K562 (cell line): Measurements from ENCODE around the gene ZNF354B. TPM values are rescaled to one million over a fixed set of nuclear protein-coding genes. Genes with fewer than 3 reads are reported as not detected.

ENCODE experiments used
- KLF16 ChIP-seq: IDR thresholded peaks from 2 replicates; pipeline ENCODE4 v1.6.1; 2016; ENCODE audit warnings: antibody characterized with exemption
- MGA ChIP-seq: fragments of 450-650 bp; IDR thresholded peaks from 2 replicates; pipeline ENCODE4 v1.6.1; 2016; ENCODE audit warnings: mild to moderate bottlenecking, moderate library complexity
- NFIC ChIP-seq: fragments of 450-650 bp; IDR thresholded peaks from 2 replicates; pipeline ENCODE4 v1.6.1; 2017; ENCODE audit warnings: mild to moderate bottlenecking, inconsistent platforms
- NONO ChIP-seq, 2 experiments: fragments of 200-400 bp in 1 of 2; fragments of 450-650 bp in 1 of 2; formaldehyde crosslinking in 1 of 2; IDR thresholded peaks; 2 replicates each; pipeline ENCODE4 v1.6.1; 2017; ENCODE audit warnings: low read depth in 2 of 2, mild to moderate bottlenecking in 2 of 2, moderate library complexity in 2 of 2, low read length in 1 of 2
- PHTF2 ChIP-seq: fragments of 250-450 bp; sonication (Bioruptor Pico); IDR thresholded peaks from 2 replicates; pipeline ENCODE4 v1.5.0; 2021; ENCODE audit warnings: mild to moderate bottlenecking
- RAD51 ChIP-seq: fragments of 450-650 bp; IDR thresholded peaks from 2 replicates; pipeline ENCODE4 v1.7.1; 2016; ENCODE audit warnings: low read depth, mild to moderate bottlenecking, borderline replicate concordance
- SMARCC2 ChIP-seq: fragments of 450-650 bp; IDR thresholded peaks from 2 replicates; pipeline ENCODE4 v1.6.1; 2017; ENCODE audit warnings: antibody characterized with exemption, moderate library complexity, mild to moderate bottlenecking, low read depth
- ZNF398 ChIP-seq: fragments of 250-450 bp; sonication (Bioruptor Pico); IDR thresholded peaks from 2 replicates; pipeline ENCODE4 v1.8.0; 2021; ENCODE audit warnings: moderate library complexity, mild to moderate bottlenecking, inconsistent platforms
- polyA plus RNA-seq, 8 experiments: library from polyadenylated mRNA; depleted of rRNA in 4 of 8; stranded (reverse) in 5 of 8; unstranded in 3 of 8; fragments of >200 nt; fragmentation: Nextera tagmentation in 2 of 8; fragmentation: Illumina TruSeq in 1 of 8; extraction: Ambion mirVana in 2 of 8; extraction: Trizol in 1 of 8; gene quantifications; 2 replicates each; pipeline versions ENCODE4 v1.2.1 to v1.2.3, GENCODE V29; 2011 to 2014; ENCODE audit warnings: inconsistent platforms in 1 of 8, missing spikeins in 1 of 8
- total RNA-seq, 7 experiments: library from RNA; depleted of rRNA in 6 of 7; stranded (reverse); fragments of >200 nt in 6 of 7; fragmentation: Illumina TruSeq in 2 of 7; extraction: Trizol in 2 of 7; gene quantifications; 2 replicates each; pipeline versions ENCODE4 v1.2.1 to v1.2.3, GENCODE V29; 2011 to 2021; ENCODE audit warnings: low replicate concordance in 1 of 7
- TF ChIP-seq, protein P1 (sequence below): sonication (generic); formaldehyde crosslinking; IDR thresholded peaks from 2 replicates; pipeline ENCODE4 v1.8.0; 2023; ENCODE audit warnings: mild to moderate bottlenecking, missing genetic modification reagents

ZNF354B gene
- total and polyA plus RNA-seq, 9 of the 15 experiments (the other 6 are each of a cell fraction or from before 2014, with no cell fraction given), result 1.8 to 18.3 (median 11.2) TPM

DNA sequence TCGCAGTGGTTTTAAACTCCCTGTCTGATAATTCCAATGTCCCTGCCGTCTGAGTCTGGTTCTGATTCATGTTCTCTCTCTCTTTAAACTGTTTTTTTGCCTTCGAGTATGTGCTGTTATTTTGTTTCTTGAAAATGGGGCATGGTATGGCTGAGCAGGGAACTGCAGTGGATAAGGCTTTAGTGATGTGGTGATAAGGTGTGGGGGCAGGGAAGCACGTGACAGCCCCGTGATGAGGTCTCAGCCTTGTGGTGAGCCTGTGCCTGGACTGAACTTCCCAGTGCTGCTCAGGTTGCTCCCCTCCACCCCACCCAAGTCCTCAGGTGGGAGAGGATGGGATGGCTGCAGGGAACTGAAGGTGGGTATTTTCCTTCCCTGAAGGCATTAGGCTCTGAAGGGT lies 5.5 kb upstream of the ZNF354B start (continued):
- TF ChIP-seq MGA (peak; percentile 77), ZNF398 (CRISPR knock-in tag) (no peak), KLF16 (no peak), SMARCC2 (no peak; the same call in 1 of the 2 replicates), NFIC (no peak), RAD51 (no peak), NONO (IDR thresholded peaks at IDR 0.05; ENCODE audit: low read depth in 2 of 2, low read length in 1 of 2) (no peak), PHTF2 (CRISPR knock-in tag) (no peak)
- TF ChIP-seq, protein P1, sequence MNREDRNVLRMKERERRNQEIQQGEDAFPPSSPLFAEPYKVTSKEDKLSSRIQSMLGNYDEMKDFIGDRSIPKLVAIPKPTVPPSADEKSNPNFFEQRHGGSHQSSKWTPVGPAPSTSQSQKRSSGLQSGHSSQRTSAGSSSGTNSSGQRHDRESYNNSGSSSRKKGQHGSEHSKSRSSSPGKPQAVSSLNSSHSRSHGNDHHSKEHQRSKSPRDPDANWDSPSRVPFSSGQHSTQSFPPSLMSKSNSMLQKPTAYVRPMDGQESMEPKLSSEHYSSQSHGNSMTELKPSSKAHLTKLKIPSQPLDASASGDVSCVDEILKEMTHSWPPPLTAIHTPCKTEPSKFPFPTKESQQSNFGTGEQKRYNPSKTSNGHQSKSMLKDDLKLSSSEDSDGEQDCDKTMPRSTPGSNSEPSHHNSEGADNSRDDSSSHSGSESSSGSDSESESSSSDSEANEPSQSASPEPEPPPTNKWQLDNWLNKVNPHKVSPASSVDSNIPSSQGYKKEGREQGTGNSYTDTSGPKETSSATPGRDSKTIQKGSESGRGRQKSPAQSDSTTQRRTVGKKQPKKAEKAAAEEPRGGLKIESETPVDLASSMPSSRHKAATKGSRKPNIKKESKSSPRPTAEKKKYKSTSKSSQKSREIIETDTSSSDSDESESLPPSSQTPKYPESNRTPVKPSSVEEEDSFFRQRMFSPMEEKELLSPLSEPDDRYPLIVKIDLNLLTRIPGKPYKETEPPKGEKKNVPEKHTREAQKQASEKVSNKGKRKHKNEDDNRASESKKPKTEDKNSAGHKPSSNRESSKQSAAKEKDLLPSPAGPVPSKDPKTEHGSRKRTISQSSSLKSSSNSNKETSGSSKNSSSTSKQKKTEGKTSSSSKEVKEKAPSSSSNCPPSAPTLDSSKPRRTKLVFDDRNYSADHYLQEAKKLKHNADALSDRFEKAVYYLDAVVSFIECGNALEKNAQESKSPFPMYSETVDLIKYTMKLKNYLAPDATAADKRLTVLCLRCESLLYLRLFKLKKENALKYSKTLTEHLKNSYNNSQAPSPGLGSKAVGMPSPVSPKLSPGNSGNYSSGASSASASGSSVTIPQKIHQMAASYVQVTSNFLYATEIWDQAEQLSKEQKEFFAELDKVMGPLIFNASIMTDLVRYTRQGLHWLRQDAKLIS, result no peak
